ENCODE measurements around the gene C19orf47.
"Not testable (repeated sequence)": the region's sequence is repeated elsewhere in the genome, so short reads cannot be mapped to it uniquely, and the experiment has no call there.

C19orf47 gene

GRCh38 chr19:40355975-40356680 is 7.9 kb upstream of the C19orf47 start:
- no peak for FAIRE-seq
- no peak for DNase-seq (ENCODE audit: low spot score)

GRCh38 chr19:40348961-40349507 is 837 bp upstream of the C19orf47 start:
- FAIRE-seq, result no peak
- peak; percentile 36 for DNase-seq (ENCODE audit: low spot score)

- no peak for DNase-seq (ENCODE audit: low spot score)
- FAIRE-seq, result no peak
These were observed 3.8 kb downstream of the C19orf47 start for GRCh38 chr19:40344422-40344821.

GRCh38 chr19:40342644-40343311 is 5.4 kb downstream of the C19orf47 start:
- FAIRE-seq (no peak), DNase-seq (ENCODE audit: low spot score) (no peak)

- DNase-seq (ENCODE audit: low spot score) (no peak), FAIRE-seq (no peak)
These were observed 6.4 kb downstream of the C19orf47 start for GRCh38 chr19:40341601-40342482.

- DNase-seq (ENCODE audit: low spot score) (no peak), FAIRE-seq (no peak)
These were observed 9.0 kb downstream of the C19orf47 start for GRCh38 chr19:40339018-40339728.

GRCh38 chr19:40337594-40337993 is 10.6 kb downstream of the C19orf47 start:
- FAIRE-seq, result no peak

GRCh38 chr19:40337107-40337506 is 11.1 kb downstream of the C19orf47 start:
- FAIRE-seq (no peak), DNase-seq (ENCODE audit: low spot score) (no peak)

More at GRCh38 chr19:40337594-40337993, 10.6 kb downstream of the C19orf47 start:
- no peak for DNase-seq (ENCODE audit: low spot score)

GRCh38 chr19:40336601-40336900 is 11.6 kb downstream of the C19orf47 start:
- DNase-seq (ENCODE audit: low spot score), result no peak
- no peak for FAIRE-seq

- no peak for FAIRE-seq
- DNase-seq (ENCODE audit: low spot score), result no peak
These were observed 12.2 kb downstream of the C19orf47 start for GRCh38 chr19:40335855-40336600.

- no peak for DNase-seq (ENCODE audit: low spot score)
- FAIRE-seq, result no peak
These were observed 13.1 kb downstream of the C19orf47 start for GRCh38 chr19:40335101-40335500.

- not testable (repeated sequence) for DNase-seq (ENCODE audit: low spot score); FAIRE-seq
These were observed 15.1 kb downstream of the C19orf47 start for GRCh38 chr19:40333083-40333482.

- FAIRE-seq (no peak), DNase-seq (ENCODE audit: low spot score) (no peak)
These were observed 15.5 kb downstream of the C19orf47 start for GRCh38 chr19:40332669-40333068.

- FAIRE-seq (no peak), DNase-seq (ENCODE audit: low spot score) (no peak)
These were observed 17.1 kb downstream of the C19orf47 start for GRCh38 chr19:40331052-40331451.

GRCh38 chr19:40326201-40326600 is 22.0 kb downstream of the C19orf47 start:
- no peak for DNase-seq (ENCODE audit: low spot score)
- no peak for FAIRE-seq

- FAIRE-seq (no peak), DNase-seq (ENCODE audit: low spot score) (no peak)
These were observed 24.5 kb downstream of the C19orf47 start for GRCh38 chr19:40323705-40324104.

- FAIRE-seq (no peak), DNase-seq (ENCODE audit: low spot score) (no peak)
These were observed 25.1 kb downstream of the C19orf47 start for GRCh38 chr19:40322951-40323615.

GRCh38 chr19:40322271-40322610 is 26.0 kb downstream of the C19orf47 start:
- DNase-seq (ENCODE audit: low spot score) (no peak), FAIRE-seq (no peak)

GRCh38 chr19:40321566-40322270 is 26.5 kb downstream of the C19orf47 start:
- FAIRE-seq, result no peak

More at GRCh38 chr19:40321566-40322270, 26.5 kb downstream of the C19orf47 start:
- DNase-seq (ENCODE audit: low spot score), result no peak

Measured in urothelium cell line (cell line).